ENCODE measurements around the gene RNF115.
"Not testable (repeated sequence)": the region's sequence is repeated elsewhere in the genome, so short reads cannot be mapped to it uniquely, and the experiment has no call there.

Gene RNF115

GRCh38 chr1:145823565-145824498 lies at the start of gene RNF115, which contains the start of gene POLR3C:
Gene RNF115 (minus strand): TSS chr1:145824095. CDS start chr1:145823873, 222 bp downstream.
Gene POLR3C (plus strand): TSS chr1:145824200. CDS start chr1:145825777, 1,577 bp downstream.
- DNase-seq (ENCODE audit: low spot score), result peak; percentile 91

- peak; percentile 50 for DNase-seq (ENCODE audit: low spot score)
Observed at GRCh38 chr1:145871994-145872924, 48.4 kb upstream of the RNF115 start.

- no peak for DNase-seq (ENCODE audit: low spot score)
Observed at GRCh38 chr1:145868232-145868631, 44.3 kb upstream of the RNF115 start.

- no peak for DNase-seq (ENCODE audit: low spot score)
Observed at GRCh38 chr1:145863282-145864018, 39.6 kb upstream of the RNF115 start.

- DNase-seq (ENCODE audit: low spot score), result peak; percentile 89
Observed at GRCh38 chr1:145859491-145860023, 35.7 kb upstream of the RNF115 start.

- DNase-seq (ENCODE audit: low spot score), result peak; percentile 96
Observed at GRCh38 chr1:145858901-145859490, 35.1 kb upstream of the RNF115 start, which contains the start of gene PIAS3. Gene PIAS3 (minus strand): TSS chr1:145859081. CDS start chr1:145858990, 91 bp downstream.

GRCh38 chr1:145858238-145858900 lies 34.5 kb upstream of the RNF115 start:
- peak; percentile 86 for DNase-seq (ENCODE audit: low spot score)

- no peak for DNase-seq (ENCODE audit: low spot score)
Observed at GRCh38 chr1:145857170-145857569, 33.3 kb upstream of the RNF115 start.

- no peak for DNase-seq (ENCODE audit: low spot score)
Observed at GRCh38 chr1:145855426-145855948, 31.6 kb upstream of the RNF115 start.

GRCh38 chr1:145849356-145850160 lies 25.7 kb upstream of the RNF115 start:
- no peak for DNase-seq (ENCODE audit: low spot score)

- DNase-seq (ENCODE audit: low spot score), result no peak
Observed at GRCh38 chr1:145847827-145848226, 23.9 kb upstream of the RNF115 start.

GRCh38 chr1:145846201-145846612 lies 22.3 kb upstream of the RNF115 start:
- peak; percentile 49 for DNase-seq (ENCODE audit: low spot score)

GRCh38 chr1:145845514-145846161 lies 21.7 kb upstream of the RNF115 start, which contains the start of gene NUDT17:
Gene NUDT17 (plus strand): TSS chr1:145845630. CDS start chr1:145845641, 11 bp downstream.
- peak; percentile 88 for DNase-seq (ENCODE audit: low spot score)

GRCh38 chr1:145845144-145845513 lies 21.2 kb upstream of the RNF115 start:
- peak; percentile 88 for DNase-seq (ENCODE audit: low spot score)

- DNase-seq (ENCODE audit: low spot score), result no peak
Observed at GRCh38 chr1:145843031-145843430, 19.1 kb upstream of the RNF115 start.

- DNase-seq (ENCODE audit: low spot score), result no peak
Observed at GRCh38 chr1:145837656-145838055, 13.8 kb upstream of the RNF115 start.

- not testable (repeated sequence) for DNase-seq (ENCODE audit: low spot score)
Observed at GRCh38 chr1:145830810-145831209, 6.9 kb upstream of the RNF115 start.

GRCh38 chr1:145828367-145829026 lies 4.6 kb upstream of the RNF115 start:
- no peak for DNase-seq (ENCODE audit: low spot score)

Data from germinal center (tissue), 1 donor.